ENCODE measurements around the gene MINDY2.

The MINDY2 gene

GRCh38 chr15:58770857-58771620, at the start of gene MINDY2:
Gene MINDY2 (plus strand): TSS chr15:58771302. CDS start chr15:58771396, 94 bp downstream.
- Mint-ChIP-seq H3K36me3 (ENCODE audit: insufficient read depth) (peaks cover 9% of the 10 kb centered on the region), H3K27me3 (no peaks in the 10 kb centered on the region), H3K27ac (ENCODE audit: low read depth) (peak within 1 kb of the TSS; percentile 86), H3K4me3 (no peak within 1 kb of the TSS), H3K9me3 (no peaks in the 10 kb centered on the region), H3K4me1 (no peaks in the 10 kb centered on the region)
- peak; percentile 94 for ATAC-seq (replicated peaks; ENCODE audit: extremely low read depth, poor library complexity, severe bottlenecking)
- DNase-seq (ENCODE audit: low spot score in 2 of 2) = peak; percentile 83 to 87

- peaks cover 67% of the 10 kb centered on the region for H3K4me1 Mint-ChIP-seq
- H3K4me3 Mint-ChIP-seq = no peak overlapping the region
- no peaks in the 10 kb centered on the region for H3K9me3 Mint-ChIP-seq
- H3K27ac Mint-ChIP-seq (ENCODE audit: low read depth) = peak overlapping the region; percentile 29
- H3K27me3 Mint-ChIP-seq = no peaks in the 10 kb centered on the region
- ATAC-seq (replicated peaks; ENCODE audit: extremely low read depth, poor library complexity, severe bottlenecking) (peak; percentile 54), DNase-seq (ENCODE audit: low spot score in 2 of 2) (no peak)
- peaks cover 5% of the 10 kb centered on the region for H3K36me3 Mint-ChIP-seq (ENCODE audit: insufficient read depth)
Observed at GRCh38 chr15:58724466-58724865, 46.6 kb upstream of the MINDY2 start.

GRCh38 chr15:58726867-58727266, 44.2 kb upstream of the MINDY2 start:
- Mint-ChIP-seq H3K4me1 (peaks cover 71% of the 10 kb centered on the region), H3K4me3 (no peak overlapping the region)

GRCh38 chr15:58731756-58732535, 39.2 kb upstream of the MINDY2 start:
- ATAC-seq (replicated peaks; ENCODE audit: extremely low read depth, poor library complexity, severe bottlenecking) (no peak), DNase-seq (ENCODE audit: low spot score in 2 of 2) (no peak)
- Mint-ChIP-seq H3K36me3 (ENCODE audit: insufficient read depth) (peaks cover 4% of the 10 kb centered on the region), H3K9me3 (no peaks in the 10 kb centered on the region), H3K27ac (ENCODE audit: low read depth) (peak overlapping the region; percentile 51), H3K4me3 (peak overlapping the region; percentile 23), H3K4me1 (peaks cover 70% of the 10 kb centered on the region), H3K27me3 (no peaks in the 10 kb centered on the region)

More at GRCh38 chr15:58726867-58727266, 44.2 kb upstream of the MINDY2 start:
- Mint-ChIP-seq H3K27ac (ENCODE audit: low read depth) (no peak overlapping the region), H3K9me3 (no peaks in the 10 kb centered on the region), H3K36me3 (ENCODE audit: insufficient read depth) (peaks cover 4% of the 10 kb centered on the region), H3K27me3 (no peaks in the 10 kb centered on the region)
- no peak for ATAC-seq (replicated peaks; ENCODE audit: extremely low read depth, poor library complexity, severe bottlenecking)
- no peak for DNase-seq (ENCODE audit: low spot score in 2 of 2)

- ATAC-seq (replicated peaks; ENCODE audit: extremely low read depth, poor library complexity, severe bottlenecking) = no peak
- Mint-ChIP-seq H3K36me3 (ENCODE audit: insufficient read depth) (peaks cover 4% of the 10 kb centered on the region), H3K9me3 (no peaks in the 10 kb centered on the region), H3K4me3 (no peak overlapping the region), H3K27ac (ENCODE audit: low read depth) (no peak overlapping the region), H3K4me1 (peaks cover 74% of the 10 kb centered on the region), H3K27me3 (no peaks in the 10 kb centered on the region)
- DNase-seq (ENCODE audit: low spot score in 2 of 2) = no peak
Observed at GRCh38 chr15:58732625-58733363, 38.3 kb upstream of the MINDY2 start.

- Mint-ChIP-seq H3K4me3 (no peak overlapping the region), H3K4me1 (peaks cover 79% of the 10 kb centered on the region), H3K27ac (ENCODE audit: low read depth) (no peak overlapping the region), H3K9me3 (no peaks in the 10 kb centered on the region), H3K36me3 (ENCODE audit: insufficient read depth) (peaks cover 4% of the 10 kb centered on the region), H3K27me3 (no peaks in the 10 kb centered on the region)
- DNase-seq (ENCODE audit: low spot score in 2 of 2) (no peak), ATAC-seq (replicated peaks; ENCODE audit: extremely low read depth, poor library complexity, severe bottlenecking) (no peak)
Observed at GRCh38 chr15:58734859-58735258, 36.2 kb upstream of the MINDY2 start.

GRCh38 chr15:58736018-58736643, 35.0 kb upstream of the MINDY2 start:
- H3K9me3 Mint-ChIP-seq = no peaks in the 10 kb centered on the region
- H3K36me3 Mint-ChIP-seq (ENCODE audit: insufficient read depth) = peaks cover 4% of the 10 kb centered on the region
- H3K27ac Mint-ChIP-seq (ENCODE audit: low read depth) = peak overlapping the region; percentile 19
- H3K27me3 Mint-ChIP-seq = no peaks in the 10 kb centered on the region
- H3K4me3 Mint-ChIP-seq = no peak overlapping the region
- DNase-seq (ENCODE audit: low spot score in 2 of 2) (no peak), ATAC-seq (replicated peaks; ENCODE audit: extremely low read depth, poor library complexity, severe bottlenecking) (no peak)
- H3K4me1 Mint-ChIP-seq = peaks cover 75% of the 10 kb centered on the region

GRCh38 chr15:58737298-58737697, 33.8 kb upstream of the MINDY2 start:
- peaks cover 75% of the 10 kb centered on the region for H3K4me1 Mint-ChIP-seq
- no peak for DNase-seq (ENCODE audit: low spot score in 2 of 2)
- no peak for ATAC-seq (replicated peaks; ENCODE audit: extremely low read depth, poor library complexity, severe bottlenecking)

GRCh38 chr15:58738046-58738707, 32.9 kb upstream of the MINDY2 start:
- no peaks in the 10 kb centered on the region for H3K27me3 Mint-ChIP-seq
- ATAC-seq (replicated peaks; ENCODE audit: extremely low read depth, poor library complexity, severe bottlenecking) = no peak
- no peaks in the 10 kb centered on the region for H3K9me3 Mint-ChIP-seq
- peaks cover 2% of the 10 kb centered on the region for H3K36me3 Mint-ChIP-seq (ENCODE audit: insufficient read depth)
- H3K4me1 Mint-ChIP-seq = peaks cover 75% of the 10 kb centered on the region
- no peak overlapping the region for H3K4me3 Mint-ChIP-seq
- H3K27ac Mint-ChIP-seq (ENCODE audit: low read depth) = peak overlapping the region; percentile 54
- DNase-seq (ENCODE audit: low spot score in 2 of 2) = no peak

More at GRCh38 chr15:58737298-58737697, 33.8 kb upstream of the MINDY2 start:
- Mint-ChIP-seq H3K36me3 (ENCODE audit: insufficient read depth) (peaks cover 2% of the 10 kb centered on the region), H3K9me3 (no peaks in the 10 kb centered on the region), H3K27me3 (no peaks in the 10 kb centered on the region), H3K27ac (ENCODE audit: low read depth) (peak overlapping the region; percentile 54), H3K4me3 (no peak overlapping the region)

- H3K27ac Mint-ChIP-seq (ENCODE audit: low read depth) = no peak overlapping the region
- H3K4me1 Mint-ChIP-seq = peaks cover 71% of the 10 kb centered on the region
- H3K27me3 Mint-ChIP-seq = no peaks in the 10 kb centered on the region
- DNase-seq (ENCODE audit: low spot score in 2 of 2) = no peak
- ATAC-seq (replicated peaks; ENCODE audit: extremely low read depth, poor library complexity, severe bottlenecking) = no peak
- H3K9me3 Mint-ChIP-seq = no peaks in the 10 kb centered on the region
- H3K4me3 Mint-ChIP-seq = no peak overlapping the region
- H3K36me3 Mint-ChIP-seq (ENCODE audit: insufficient read depth) = no peaks in the 10 kb centered on the region
Observed at GRCh38 chr15:58740436-58740835, 30.7 kb upstream of the MINDY2 start.

- H3K36me3 Mint-ChIP-seq (ENCODE audit: insufficient read depth) = no peaks in the 10 kb centered on the region
- H3K27me3 Mint-ChIP-seq = no peaks in the 10 kb centered on the region
- DNase-seq (ENCODE audit: low spot score in 2 of 2) (no peak), ATAC-seq (replicated peaks; ENCODE audit: extremely low read depth, poor library complexity, severe bottlenecking) (no peak)
- no peak overlapping the region for H3K4me3 Mint-ChIP-seq
- no peak overlapping the region for H3K27ac Mint-ChIP-seq (ENCODE audit: low read depth)
- H3K4me1 Mint-ChIP-seq = peaks cover 68% of the 10 kb centered on the region
- H3K9me3 Mint-ChIP-seq = no peaks in the 10 kb centered on the region
Observed at GRCh38 chr15:58741032-58741431, 30.1 kb upstream of the MINDY2 start.
